SK-N-SH treated with all-trans-retinoic acid at 6 μM for 48 hours (cell line): ENCODE measurements around the gene CNTN1.

Experiments used
- PPARA ChIP-seq: fragments of 250-450 bp; sonication (Bioruptor Pico); IDR thresholded peaks from 2 replicates; pipeline ENCODE4 v1.5.0; 2020; ENCODE audit warnings: mild to moderate bottlenecking, borderline replicate concordance
- ZFP30 ChIP-seq: fragments of 450-650 bp; formaldehyde crosslinking; IDR thresholded peaks from 2 replicates; pipeline ENCODE4 v1.5.0; 2022; ENCODE audit warnings: mild to moderate bottlenecking, moderate library complexity
- ZNF70 ChIP-seq: fragments of 450-650 bp; formaldehyde crosslinking; IDR thresholded peaks from 2 replicates; pipeline ENCODE4 v1.5.0; 2020; ENCODE audit warnings: mild to moderate bottlenecking, moderate library complexity

GRCh38 chr12:40793471-40793870, 101.2 kb downstream of the CNTN1 start:
- no peak for TF ChIP-seq ZFP30 (CRISPR knock-in tag)
- no peak for TF ChIP-seq ZNF70 (CRISPR knock-in tag)
- TF ChIP-seq PPARA (CRISPR knock-in tag), result no peak
